G401.6 (cell line): ENCODE results near the gene DUSP16.
"Not testable (repeated sequence)": the region's sequence is repeated elsewhere in the genome, so short reads cannot be mapped to it uniquely, and the experiment has no call there.

Source experiments
- FAIRE-seq: peaks from 2 replicates; lab custom pipeline; 2012; peaks lifted over from hg19 to GRCh38; lab: Jason Lieb, UNC

Gene DUSP16

GRCh38 chr12:12546314-12546772, 16.3 kb downstream of the DUSP16 start:
- no peak for FAIRE-seq

- FAIRE-seq = no peak
Observed at GRCh38 chr12:12543959-12544358, 18.7 kb downstream of the DUSP16 start.

GRCh38 chr12:12542964-12543363, 19.7 kb downstream of the DUSP16 start:
- FAIRE-seq = no peak

GRCh38 chr12:12542286-12542685, 20.4 kb downstream of the DUSP16 start:
- no peak for FAIRE-seq

- no peak for FAIRE-seq
Observed at GRCh38 chr12:12541782-12542181, 20.9 kb downstream of the DUSP16 start.

GRCh38 chr12:12540261-12541013, 22.2 kb downstream of the DUSP16 start:
- FAIRE-seq = no peak

GRCh38 chr12:12539028-12539810, 23.4 kb downstream of the DUSP16 start:
- FAIRE-seq = no peak

GRCh38 chr12:12538535-12538934, 24.1 kb downstream of the DUSP16 start:
- FAIRE-seq = no peak

- no peak for FAIRE-seq
Observed at GRCh38 chr12:12537421-12537820, 25.2 kb downstream of the DUSP16 start.

GRCh38 chr12:12534975-12535374, 27.7 kb downstream of the DUSP16 start:
- no peak for FAIRE-seq

GRCh38 chr12:12534166-12534866, 28.3 kb downstream of the DUSP16 start:
- no peak for FAIRE-seq

GRCh38 chr12:12533238-12533829, 29.3 kb downstream of the DUSP16 start:
- FAIRE-seq = no peak

GRCh38 chr12:12531194-12531593, 31.5 kb downstream of the DUSP16 start:
- FAIRE-seq = no peak

GRCh38 chr12:12529783-12530421, 32.8 kb downstream of the DUSP16 start:
- no peak for FAIRE-seq

GRCh38 chr12:12528361-12529270, 34.0 kb downstream of the DUSP16 start:
- FAIRE-seq = no peak

- FAIRE-seq = no peak
Observed at GRCh38 chr12:12527820-12528296, 34.8 kb downstream of the DUSP16 start.

GRCh38 chr12:12524128-12524527, 38.5 kb downstream of the DUSP16 start:
- no peak for FAIRE-seq

GRCh38 chr12:12523229-12523628, 39.4 kb downstream of the DUSP16 start:
- FAIRE-seq = no peak

GRCh38 chr12:12522657-12523056, 40.0 kb downstream of the DUSP16 start:
- FAIRE-seq = not testable (repeated sequence)

- no peak for FAIRE-seq
Observed at GRCh38 chr12:12521888-12522287, 40.8 kb downstream of the DUSP16 start.

- FAIRE-seq = no peak
Observed at GRCh38 chr12:12521044-12521485, 41.6 kb downstream of the DUSP16 start.
